HG03196 (cell line): Measurements from ENCODE around the gene DEFB110.

Experiments
- ATAC-seq: cut with Tn5 transposase; IDR thresholded peaks from one replicate; pipeline ENCODE4 v1.9.1; 2021; ENCODE audit not compliant: unreplicated experiment

The DEFB110 gene

GRCh38 chr6:50021894-50022293, at the start of gene DEFB110:
DEFB110 (minus strand) TSS chr6:50021994; CDS start chr6:50021935, 59 bp downstream.
- ATAC-seq, result no peak

DNA sequence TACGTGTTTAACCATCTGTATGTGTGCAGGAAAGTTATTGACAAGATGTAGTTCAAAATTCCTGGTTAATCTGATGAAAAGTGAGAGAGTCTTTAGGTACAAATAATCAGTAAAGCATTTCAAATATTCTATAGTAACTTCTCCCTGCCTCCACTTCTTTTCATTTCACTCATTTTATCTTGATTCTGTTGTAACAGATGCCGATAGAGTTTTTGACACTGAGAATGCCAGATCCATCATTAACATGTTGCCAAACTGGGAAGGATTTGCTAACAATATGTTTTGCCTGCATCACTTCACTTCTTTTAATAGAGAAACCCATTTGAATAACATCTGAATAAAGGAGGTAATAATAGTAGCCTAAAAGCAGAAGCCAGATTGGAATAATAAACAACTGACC, 48.3 kb upstream of the DEFB110 start:
- no peak for ATAC-seq

- no peak for ATAC-seq
These were observed 40.3 kb upstream of the DEFB110 start for GRCh38 chr6:50062051-50062450.

DNA sequence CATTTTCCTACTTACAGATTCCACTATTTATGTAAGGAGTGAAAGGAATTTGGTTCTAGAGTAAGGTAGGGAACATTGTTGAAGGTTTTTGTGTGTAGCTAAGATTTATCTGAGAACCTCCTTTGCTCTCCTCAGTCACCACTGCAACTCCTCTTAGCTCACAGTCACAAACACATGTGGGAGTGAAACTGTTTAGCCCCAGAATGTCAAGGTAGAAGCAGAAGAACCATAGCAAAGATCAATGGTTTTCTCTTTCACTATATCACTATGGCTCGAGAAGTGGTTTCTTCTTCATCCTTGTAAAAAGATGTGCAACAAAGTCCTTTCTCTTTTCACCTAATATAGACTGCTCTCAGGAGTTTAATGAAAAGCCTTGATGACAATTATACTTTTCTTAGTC, 34.4 kb upstream of the DEFB110 start:
- no peak for ATAC-seq

DNA sequence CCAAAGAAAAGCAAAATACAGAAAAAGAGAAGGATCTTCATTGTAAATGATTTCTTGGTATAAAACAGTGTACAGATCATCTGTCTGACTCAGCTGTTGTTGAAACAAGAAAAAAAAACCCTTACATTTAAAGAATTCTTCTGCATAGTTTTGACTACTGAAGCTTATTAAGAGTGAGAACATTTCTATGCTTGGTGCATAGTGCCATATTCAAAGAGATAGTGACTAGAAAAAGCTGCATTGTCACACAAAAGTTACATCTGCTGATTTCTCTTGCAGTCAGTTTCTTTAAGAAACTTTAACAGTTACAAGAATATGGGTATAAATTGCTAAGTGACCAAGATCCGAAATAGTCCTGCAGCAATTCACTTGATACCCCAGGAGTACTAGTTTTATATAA, 28.0 kb upstream of the DEFB110 start, which contains the start of gene DEFB112:
Gene DEFB112 (minus strand): TSS at position 101 of the 400 bp plus-strand sequence. CDS start 60 bp downstream, at position 41.
- ATAC-seq, result no peak

GRCh38 chr6:50047026-50047425, 25.2 kb upstream of the DEFB110 start:
- ATAC-seq, result no peak

- no peak for ATAC-seq
These were observed 9.2 kb upstream of the DEFB110 start for GRCh38 chr6:50030777-50031562.

DNA sequence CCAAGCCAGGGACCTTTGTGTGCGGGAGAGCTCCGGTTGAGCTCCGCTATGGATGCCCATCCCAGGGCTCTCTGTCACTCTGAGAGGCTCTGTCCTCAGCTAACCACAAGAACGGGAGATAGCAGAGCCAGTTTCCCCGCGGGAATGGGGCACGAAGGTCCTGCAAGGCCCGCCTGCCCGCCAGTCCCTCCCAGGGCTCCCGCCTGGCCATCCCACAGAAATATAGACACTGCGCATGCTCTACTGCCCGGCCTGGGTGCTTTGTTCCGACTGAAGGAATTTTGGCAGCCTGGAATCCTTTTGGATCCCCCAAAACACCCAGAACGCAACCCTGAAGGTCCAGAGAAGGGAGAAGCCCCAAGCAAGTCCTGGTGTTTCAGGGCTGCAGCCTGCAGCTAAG, 8.6 kb upstream of the DEFB110 start:
- no peak for ATAC-seq

GRCh38 chr6:50025258-50025657, 3.5 kb upstream of the DEFB110 start:
- ATAC-seq, result no peak

GRCh38 chr6:50007819-50008218, 14.0 kb downstream of the DEFB110 start:
- no peak for ATAC-seq

GRCh38 chr6:50003139-50003538, 18.7 kb downstream of the DEFB110 start:
- ATAC-seq, result no peak

GRCh38 chr6:49995278-49995677, 26.5 kb downstream of the DEFB110 start:
- ATAC-seq, result no peak

DNA sequence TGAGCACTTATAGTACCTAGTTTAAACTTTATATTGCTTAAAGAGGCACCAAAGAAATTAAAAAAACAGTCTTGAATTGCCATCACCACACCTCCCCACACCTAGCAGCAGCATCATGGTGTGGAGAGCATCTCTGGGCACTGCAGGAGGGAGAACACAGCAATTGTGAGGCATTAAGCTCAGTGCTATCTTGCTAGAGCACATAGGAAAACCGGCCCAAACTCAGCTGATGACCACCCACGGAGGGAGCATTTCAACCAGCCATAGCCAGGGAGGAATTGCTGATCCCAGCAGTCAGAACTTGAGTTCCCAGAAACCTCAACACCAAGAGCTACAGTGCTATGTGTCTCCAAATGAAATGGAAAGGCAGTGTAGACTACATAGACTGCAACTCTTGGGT, 32.9 kb downstream of the DEFB110 start:
- no peak for ATAC-seq

- ATAC-seq, result no peak
These were observed 34.0 kb downstream of the DEFB110 start for GRCh38 chr6:49987749-49988148.

- no peak for ATAC-seq
These were observed 35.2 kb downstream of the DEFB110 start for GRCh38 chr6:49986551-49986950.

- ATAC-seq, result no peak
These were observed 39.7 kb downstream of the DEFB110 start for GRCh38 chr6:49982046-49982445.

DNA sequence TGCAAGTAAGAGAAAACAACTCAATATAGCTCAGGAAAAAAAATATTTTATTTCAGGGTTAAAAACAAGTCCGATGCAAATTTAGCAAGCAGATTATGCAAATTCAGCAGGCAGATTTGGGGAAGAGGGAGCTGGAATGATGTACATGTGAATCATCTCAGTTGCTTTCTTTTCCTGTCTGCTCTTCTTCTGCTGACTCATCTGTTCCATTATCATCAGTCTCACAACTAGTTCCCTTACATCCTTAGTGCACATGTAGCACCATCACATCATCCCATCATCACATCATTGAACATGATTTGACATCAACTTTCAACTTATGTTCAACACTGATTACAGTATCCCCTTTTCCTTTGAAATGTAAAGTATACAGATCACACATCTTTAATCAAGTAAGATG, 40.9 kb downstream of the DEFB110 start:
- ATAC-seq, result peak; percentile 45

- peak; percentile 37 for ATAC-seq
These were observed 42.2 kb downstream of the DEFB110 start for GRCh38 chr6:49979584-49979983.

DNA sequence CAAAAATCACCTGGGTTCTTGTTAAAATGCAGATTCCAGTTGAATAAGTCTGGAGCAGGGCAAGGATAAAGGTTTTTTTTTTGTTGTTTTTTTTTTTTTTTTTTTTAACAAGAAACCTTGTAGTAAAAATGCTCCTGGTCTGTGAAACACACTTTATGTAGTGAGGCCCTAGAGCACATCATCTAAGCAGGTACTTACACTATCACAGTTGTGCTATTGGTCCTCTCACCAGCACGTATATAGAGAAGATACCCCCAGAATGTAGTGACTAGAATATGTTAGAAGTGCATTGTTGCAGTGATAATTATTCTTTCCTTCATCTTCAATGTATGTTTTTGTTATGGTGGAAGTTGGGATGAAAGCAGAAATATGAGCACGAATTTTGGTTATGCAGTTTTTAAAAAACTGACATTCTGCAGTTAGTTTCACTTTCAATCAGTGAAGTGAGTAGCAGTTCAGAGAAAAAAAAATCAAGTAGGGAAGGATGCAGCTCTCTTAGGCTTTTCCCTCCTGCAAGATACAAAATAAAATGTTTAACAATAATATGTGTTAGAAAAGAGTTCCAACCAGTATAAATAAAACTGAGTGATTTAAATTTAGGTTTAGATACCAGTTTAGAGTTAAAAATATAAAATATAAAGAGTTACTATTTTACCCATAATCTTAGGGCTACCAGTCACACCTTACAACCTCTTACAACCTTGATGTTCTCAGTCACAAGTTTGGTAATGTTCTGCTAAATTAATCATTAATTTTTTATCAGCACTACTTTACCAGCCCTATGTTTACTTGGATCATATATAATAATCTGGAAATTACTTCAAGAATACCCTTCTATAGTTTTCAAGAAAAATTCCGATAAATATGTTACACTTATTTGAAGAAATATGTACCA, 43.2 kb downstream of the DEFB110 start:
- peak; percentile 58 for ATAC-seq

DNA sequence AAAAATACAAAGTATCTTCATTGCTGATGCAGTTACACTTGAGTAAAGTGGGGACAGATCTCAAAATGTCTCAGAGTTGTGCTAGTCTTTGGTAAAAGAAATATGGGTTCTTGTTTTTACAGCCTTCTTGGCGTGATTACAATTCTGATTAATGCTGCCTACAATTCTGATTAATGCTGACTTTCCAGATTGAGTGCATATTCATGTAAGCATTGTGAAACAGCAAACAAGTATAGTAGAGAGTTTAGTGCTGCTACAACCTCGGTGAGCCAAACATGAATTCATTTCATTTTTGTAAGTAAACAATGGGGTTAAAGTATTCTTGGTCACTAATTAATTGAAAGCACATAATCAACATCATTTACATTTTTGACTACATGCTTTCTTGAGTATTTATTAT, 52.2 kb downstream of the DEFB110 start, which contains the start of gene DEFB113:
Gene DEFB113 (minus strand): TSS at position 21 of the 400 bp plus-strand sequence. CDS start 0 bp downstream, at position 21.
- no peak for ATAC-seq
